Gastrocnemius medialis (tissue), 4 donors: ENCODE measurements around the gene PIK3IP1. TPM values are rescaled to one million over a fixed set of nuclear protein-coding genes. Genes with fewer than 3 reads are reported as not detected.
"Not testable (repeated sequence)": the region's sequence is repeated elsewhere in the genome, so short reads cannot be mapped to it uniquely, and the experiment has no call there.

Experiments
- ATAC-seq, 2 donors: fragments of 150-250 bp; one replicate each; pipeline ENCODE4 v1.9.1; 2016
- DNase-seq, 2 donors: peaks; one replicate each; pipeline ENCODE4 v3.0.0-alpha.2; 2019
- H3K27ac ChIP-seq, 4 donors: fragments of 200-600 bp; sonication (generic); 1 replicate in 1 of 4; 2 replicates in 3 of 4; pipeline ENCODE4 v1.5.1; 2016 to 2018; ENCODE audit warnings: mild to moderate bottlenecking in 2 of 4, moderate library complexity in 1 of 4
- H3K27me3 ChIP-seq, 3 donors: fragments of 200-600 bp; sonication (generic) in 2 of 3; 1 replicate in 1 of 3; 2 replicates in 2 of 3; pipeline versions ENCODE4 v1.5.1 to v1.6.0; 2016 to 2019; ENCODE audit warnings: mild to moderate bottlenecking in 1 of 3, moderate library complexity in 1 of 3
- H3K36me3 ChIP-seq, 2 donors: fragments of 200-600 bp; sonication (generic) in 1 of 2; one replicate each; pipeline ENCODE4 v1.5.1; 2017 to 2018
- H3K4me1 ChIP-seq, 2 donors: fragments of 200-600 bp; sonication (generic) in 1 of 2; one replicate each; pipeline ENCODE4 v1.5.1; 2016 to 2017; ENCODE audit warnings: mild to moderate bottlenecking in 2 of 2
- H3K4me3 ChIP-seq, 4 donors: fragments of 200-600 bp; sonication (generic) in 3 of 4; 1 replicate in 1 of 4; 2 replicates in 3 of 4; pipeline ENCODE4 v1.5.1; 2016 to 2019; ENCODE audit warnings: mild to moderate bottlenecking in 2 of 4
- H3K9me3 ChIP-seq, 3 donors: fragments of 200-600 bp; sonication (generic) in 2 of 3; 1 replicate in 1 of 3; 2 replicates in 2 of 3; pipeline ENCODE4 v1.5.1; 2016 to 2019
- POLR2A ChIP-seq, 2 donors: fragments of 450-650 bp; IDR thresholded peaks; one replicate each; pipeline ENCODE4 v1.6.1; 2017; ENCODE audit warnings: antibody characterized with exemption in 2 of 2, mild to moderate bottlenecking in 2 of 2, moderate library complexity in 2 of 2
- in situ Hi-C, 4 donors: fragments of 200-750 bp; cut with MboI; loops; one replicate each; pipeline versions ENCODE4 v1.15.0 to v1.8.0; 2017; ENCODE audit warnings: low sequenced_read_pairs in 4 of 4
- intact Hi-C: fragments of 100-400 bp; cut with DNase I; formaldehyde crosslinking; loops from one replicate; pipeline ENCODE4 v1.15.1; 2023; ENCODE audit warnings: low total_unique reads
- total RNA-seq, 4 donors: library from RNA; depleted of rRNA; stranded (reverse); fragments of >200 nt; gene quantifications; one replicate each; pipeline versions ENCODE4 v1.1.0 to v1.2.3, GENCODE V29; 2016
- TF ChIP-seq, protein P1 (sequence below), 5 experiments: fragments of 450-650 bp in 3 of 5; fragments of 200-600 bp in 2 of 5; sonication (generic) in 2 of 5; IDR thresholded peaks in 4 of 5; conservative IDR thresholded peaks in 1 of 5; 1 replicate in 4 of 5; 2 replicates in 1 of 5; pipeline ENCODE4 v1.5.1; 2016 to 2019; ENCODE audit warnings: antibody characterized with exemption in 5 of 5, mild to moderate bottlenecking in 3 of 5, moderate library complexity in 3 of 5

Gene PIK3IP1
- total RNA-seq, 4 donors from 2014 or later: 11.2 to 28.3 (median 14.5) TPM

DNA sequence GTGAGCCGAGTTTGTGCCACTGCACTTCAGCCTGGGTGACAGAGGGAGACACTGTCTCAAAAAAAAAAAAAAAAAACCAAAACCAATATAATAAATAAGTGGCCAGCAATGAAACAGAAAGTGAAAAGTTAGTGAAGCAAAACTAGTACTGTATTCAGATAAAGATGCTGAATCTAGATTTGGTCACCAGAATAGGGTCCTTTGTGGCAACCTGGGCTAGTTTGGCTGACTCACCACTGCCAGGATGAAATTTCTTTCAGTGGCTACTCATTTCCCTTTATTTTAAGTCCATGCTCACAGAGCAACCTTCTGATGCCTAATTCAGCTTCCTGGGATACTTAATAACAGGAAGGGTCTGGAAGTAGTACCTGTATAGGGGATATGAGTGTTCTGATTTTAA, 54.2 kb downstream of the PIK3IP1 start:
- peaks cover 3 to 8% of the 10 kb centered on the region in 2 donors for H3K4me1 ChIP-seq
- no peak for ATAC-seq
- no peaks in the 10 kb centered on the region for H3K36me3 ChIP-seq
- intact Hi-C loops: no loop called here
- H3K9me3 ChIP-seq: no peaks in the 10 kb centered on the region
- TF ChIP-seq, protein P1, sequence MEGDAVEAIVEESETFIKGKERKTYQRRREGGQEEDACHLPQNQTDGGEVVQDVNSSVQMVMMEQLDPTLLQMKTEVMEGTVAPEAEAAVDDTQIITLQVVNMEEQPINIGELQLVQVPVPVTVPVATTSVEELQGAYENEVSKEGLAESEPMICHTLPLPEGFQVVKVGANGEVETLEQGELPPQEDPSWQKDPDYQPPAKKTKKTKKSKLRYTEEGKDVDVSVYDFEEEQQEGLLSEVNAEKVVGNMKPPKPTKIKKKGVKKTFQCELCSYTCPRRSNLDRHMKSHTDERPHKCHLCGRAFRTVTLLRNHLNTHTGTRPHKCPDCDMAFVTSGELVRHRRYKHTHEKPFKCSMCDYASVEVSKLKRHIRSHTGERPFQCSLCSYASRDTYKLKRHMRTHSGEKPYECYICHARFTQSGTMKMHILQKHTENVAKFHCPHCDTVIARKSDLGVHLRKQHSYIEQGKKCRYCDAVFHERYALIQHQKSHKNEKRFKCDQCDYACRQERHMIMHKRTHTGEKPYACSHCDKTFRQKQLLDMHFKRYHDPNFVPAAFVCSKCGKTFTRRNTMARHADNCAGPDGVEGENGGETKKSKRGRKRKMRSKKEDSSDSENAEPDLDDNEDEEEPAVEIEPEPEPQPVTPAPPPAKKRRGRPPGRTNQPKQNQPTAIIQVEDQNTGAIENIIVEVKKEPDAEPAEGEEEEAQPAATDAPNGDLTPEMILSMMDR (IDR thresholded peaks at IDR 0.05 in 4 of 5, conservative IDR thresholded peaks at IDR 0.05 in 1 of 5): no peak
- no peak for TF ChIP-seq POLR2A (IDR thresholded peaks at IDR 0.05)
- H3K27me3 ChIP-seq: no peaks in the 10 kb centered on the region
- no peak overlapping the region for H3K4me3 ChIP-seq
- in situ Hi-C loops: loop anchor here in 1 of 4 donors (10.0 kb wide), 1 partner anchor 143 kb away; no protein-coding TSS in a partner anchor
- no peak overlapping the region for H3K27ac ChIP-seq
- no peak for DNase-seq

DNA sequence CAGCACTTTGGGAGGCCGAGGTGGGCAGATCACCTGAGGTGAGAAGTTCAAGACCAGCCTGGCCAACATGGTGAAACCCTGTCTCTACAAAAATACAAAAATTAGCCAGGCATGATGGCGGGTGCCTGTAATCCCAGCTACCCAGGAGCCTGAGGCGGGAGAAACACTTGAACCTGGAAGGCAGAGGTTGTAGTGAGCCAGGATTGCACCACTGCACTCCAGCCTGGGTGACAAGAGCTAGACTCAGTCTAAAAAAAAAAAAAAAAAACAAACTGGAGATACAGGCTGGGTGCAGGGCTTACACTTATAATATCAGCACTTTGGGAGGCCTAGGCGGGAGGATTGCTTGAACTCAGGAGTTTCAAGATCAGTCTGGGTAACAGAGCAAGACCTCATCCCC, 56.2 kb downstream of the PIK3IP1 start:
- peaks cover 7 to 16% of the 10 kb centered on the region in 2 donors for H3K4me1 ChIP-seq
- H3K4me3 ChIP-seq, H3K36me3 ChIP-seq, intact Hi-C loops, ATAC-seq, H3K27ac ChIP-seq, DNase-seq, H3K27me3 ChIP-seq, H3K9me3 ChIP-seq: not testable (repeated sequence)
- in situ Hi-C loops: loop anchor here in 1 of 4 donors (10.0 kb wide), 1 partner anchor 141 kb away; no protein-coding TSS in a partner anchor

DNA sequence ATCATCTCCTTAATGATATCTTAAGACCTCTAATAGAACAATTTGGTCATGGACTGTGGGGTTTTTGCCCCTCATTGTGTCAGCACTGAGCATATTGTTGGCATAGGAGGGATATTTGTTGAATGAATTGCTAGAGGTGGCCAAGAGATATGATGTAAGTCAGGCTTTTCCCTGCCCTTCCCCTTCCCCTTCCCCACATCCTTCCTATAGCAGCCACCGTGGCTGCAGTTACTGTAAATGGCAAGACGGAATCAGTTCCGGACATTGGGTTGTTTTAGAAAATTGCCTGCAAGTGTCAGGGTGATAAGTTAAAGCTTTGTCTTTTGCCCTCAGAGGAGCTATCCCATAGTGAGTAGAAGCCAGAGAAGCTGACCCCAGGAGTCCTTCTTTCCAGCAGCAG, 57.2 kb downstream of the PIK3IP1 start:
- Histone ChIP-seq H3K27ac (no peak overlapping the region), H3K36me3 (no peaks in the 10 kb centered on the region), H3K4me3 (no peak overlapping the region), H3K27me3 (no peaks in the 10 kb centered on the region), H3K4me1 (peaks cover 15 to 24% of the 10 kb centered on the region in 2 donors), H3K9me3 (no peaks in the 10 kb centered on the region)
- in situ Hi-C loops (loop anchor here in 1 of 4 donors (10.0 kb wide), 1 partner anchor 140 kb away; no protein-coding TSS in a partner anchor), intact Hi-C loops (no loop called here)
- DNase-seq: no peak
- TF ChIP-seq, protein P1 (IDR thresholded peaks at IDR 0.05 in 4 of 5, conservative IDR thresholded peaks at IDR 0.05 in 1 of 5): no peak
- no peak for TF ChIP-seq POLR2A (IDR thresholded peaks at IDR 0.05)
- ATAC-seq: no peak

DNA sequence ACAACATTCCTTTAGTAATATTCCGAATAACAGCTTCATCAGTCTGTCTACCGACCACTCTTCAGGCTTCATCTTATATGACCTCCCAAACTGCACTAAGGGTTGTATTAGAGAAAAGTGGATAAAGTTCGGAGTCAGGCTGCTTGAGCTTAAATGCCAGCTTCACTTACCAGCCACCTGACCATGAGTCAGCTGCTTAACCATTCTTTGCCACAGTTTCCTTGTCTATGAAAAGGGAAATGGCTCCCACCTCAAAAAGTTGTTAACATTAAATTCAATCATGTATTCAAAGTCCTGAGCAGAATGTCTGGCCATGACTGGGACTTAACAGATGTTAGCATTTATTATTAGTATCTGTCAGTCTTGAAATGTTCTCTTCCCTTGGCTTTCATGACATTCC, 59.3 kb downstream of the PIK3IP1 start:
- H3K27ac ChIP-seq: peak overlapping the region in 1 of 4 donors; percentile 87
- ATAC-seq (no peak), DNase-seq (no peak)
- in situ Hi-C loops (loop anchor here in 2 of 4 donors (5.0 to 10.0 kb wide), 2 partner anchors 138 to 141 kb away; no protein-coding TSS in a partner anchor), intact Hi-C loops (loop anchor here (5.0 kb wide), 2 partner anchors 71 to 281 kb away; partner anchors contain the start of gene RNF185)
- no peaks in the 10 kb centered on the region for H3K9me3 ChIP-seq
- H3K4me3 ChIP-seq: no peak overlapping the region
- H3K4me1 ChIP-seq: peaks cover 28 to 36% of the 10 kb centered on the region in 2 donors
- no peak for TF ChIP-seq POLR2A (IDR thresholded peaks at IDR 0.05)
- TF ChIP-seq, protein P1 (IDR thresholded peaks at IDR 0.05 in 4 of 5, conservative IDR thresholded peaks at IDR 0.05 in 1 of 5): no peak
- H3K27me3 ChIP-seq: no peaks in the 10 kb centered on the region
- no peaks in the 10 kb centered on the region for H3K36me3 ChIP-seq

Other genes with a start within 250 kb of the PIK3IP1 start
- gene SMTN, start 211.2 kb downstream of the PIK3IP1 start, total RNA-seq: 100 to 1,000 TPM in 1 of 4 donors, 10 to 100 TPM in 3; 39.5 to 104 (median 45.3) TPM
- 100 to 1,000 TPM; 144 to 184 (median 157) TPM for gene SELENOM, start 184.9 kb downstream of the PIK3IP1 start, total RNA-seq
- gene INPP5J, start 169.5 kb downstream of the PIK3IP1 start, total RNA-seq: under 1 TPM; 0.15 to 0.33 (median 0.28) TPM
- gene PLA2G3, start 152.0 kb downstream of the PIK3IP1 start, total RNA-seq: not detected
- 10 to 100 TPM; 23.8 to 28.1 (median 27.6) TPM for gene RNF185, start 132.3 kb downstream of the PIK3IP1 start, total RNA-seq
- gene LIMK2, start 80.2 kb downstream of the PIK3IP1 start, total RNA-seq: 10 to 100 TPM in 1 of 4 donors, 1 to 10 TPM in 3; 4.0 to 12.6 (median 7.1) TPM
- gene PATZ1, start 53.9 kb upstream of the PIK3IP1 start, total RNA-seq: 10 to 100 TPM in 1 of 4 donors, 1 to 10 TPM in 3; 8.4 to 11.5 (median 9.2) TPM
- 100 to 1,000 TPM; 117 to 136 (median 127) TPM for gene DRG1, start 107.1 kb upstream of the PIK3IP1 start, total RNA-seq
- gene EIF4ENIF1, start 197.4 kb upstream of the PIK3IP1 start, total RNA-seq: 10 to 100 TPM; 10.1 to 19.6 (median 15.1) TPM
- gene SFI1, start 204.0 kb upstream of the PIK3IP1 start, total RNA-seq: 10 to 100 TPM in 1 of 4 donors, 1 to 10 TPM in 3; 1.1 to 12.6 (median 2.7) TPM